Retinal pigment epithelial cell (primary cell): Measurements from ENCODE around the gene VIM.
"Not testable (repeated sequence)": the region's sequence is repeated elsewhere in the genome, so short reads cannot be mapped to it uniquely, and the experiment has no call there.

ENCODE experiments used
- DNase-seq: peaks from one replicate; pipeline ENCODE4 v3.0.0-alpha.2; 2010; ENCODE audit warnings: low read depth
- H3K4me3 ChIP-seq: 2 replicates; pipeline ENCODE4 v1.5.1; 2011; ENCODE audit warnings: mild to moderate bottlenecking, low read length, control low read depth, moderate library complexity
- CTCF ChIP-seq: conservative IDR thresholded peaks from 2 replicates; pipeline ENCODE4 v1.5.1; 2011; ENCODE audit warnings: low read depth, low read length, control low read depth, inconsistent platforms

Gene VIM

GRCh38 chr10:17244700-17245365 lies 16.8 kb downstream of the VIM start:
- no peak overlapping the region for H3K4me3 ChIP-seq
- no peak for TF ChIP-seq CTCF
- no peak for DNase-seq

DNA sequence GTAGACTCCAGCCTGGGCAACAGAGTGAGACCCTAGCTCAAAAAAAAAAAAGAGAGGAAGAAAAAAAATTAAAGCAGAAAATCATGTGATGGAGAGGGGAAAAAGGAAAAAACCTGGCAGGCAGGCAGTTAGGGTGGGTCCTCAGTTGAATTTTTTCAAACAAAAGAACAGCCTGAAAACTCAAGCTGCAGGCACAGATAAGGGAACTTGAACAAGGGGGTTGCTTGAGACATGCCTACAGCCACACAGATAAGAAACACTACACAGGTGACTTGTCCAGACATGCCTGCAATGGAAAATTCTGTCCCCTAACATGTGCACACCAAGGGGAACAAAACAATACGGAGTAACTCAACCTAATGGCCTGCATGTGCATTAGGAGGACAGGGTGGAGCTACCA lies 19.2 kb downstream of the VIM start:
- DNase-seq, result no peak
- no peak overlapping the region for H3K4me3 ChIP-seq
- TF ChIP-seq CTCF, result no peak

GRCh38 chr10:17248964-17249363 lies 20.9 kb downstream of the VIM start:
- no peak for DNase-seq
- TF ChIP-seq CTCF, result no peak
- no peak overlapping the region for H3K4me3 ChIP-seq

- peak; percentile 66 for TF ChIP-seq CTCF
- no peak for DNase-seq
- no peak overlapping the region for H3K4me3 ChIP-seq
Measured at GRCh38 chr10:17249820-17250219, 21.8 kb downstream of the VIM start.

DNA sequence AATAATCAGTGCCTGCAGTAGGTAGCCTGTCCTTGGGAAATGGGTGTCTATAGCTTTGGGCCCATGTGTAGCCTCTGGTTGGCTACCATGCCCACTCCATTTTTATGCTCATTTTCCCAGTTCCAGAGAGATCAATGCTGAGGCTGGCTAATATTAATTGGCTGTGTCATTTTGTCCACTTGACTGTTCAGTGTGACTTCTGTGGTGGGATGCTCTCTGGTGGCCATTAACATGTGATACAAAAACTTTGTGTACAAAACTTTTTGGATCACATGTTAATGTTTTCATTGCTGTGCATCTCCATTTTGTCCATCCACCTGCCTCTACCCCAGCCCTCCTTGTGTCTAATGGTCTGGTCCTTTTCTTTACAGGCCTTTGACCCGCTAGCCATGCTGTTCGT lies 22.7 kb downstream of the VIM start:
- no peak for TF ChIP-seq CTCF
- no peak overlapping the region for H3K4me3 ChIP-seq
- no peak for DNase-seq

DNA sequence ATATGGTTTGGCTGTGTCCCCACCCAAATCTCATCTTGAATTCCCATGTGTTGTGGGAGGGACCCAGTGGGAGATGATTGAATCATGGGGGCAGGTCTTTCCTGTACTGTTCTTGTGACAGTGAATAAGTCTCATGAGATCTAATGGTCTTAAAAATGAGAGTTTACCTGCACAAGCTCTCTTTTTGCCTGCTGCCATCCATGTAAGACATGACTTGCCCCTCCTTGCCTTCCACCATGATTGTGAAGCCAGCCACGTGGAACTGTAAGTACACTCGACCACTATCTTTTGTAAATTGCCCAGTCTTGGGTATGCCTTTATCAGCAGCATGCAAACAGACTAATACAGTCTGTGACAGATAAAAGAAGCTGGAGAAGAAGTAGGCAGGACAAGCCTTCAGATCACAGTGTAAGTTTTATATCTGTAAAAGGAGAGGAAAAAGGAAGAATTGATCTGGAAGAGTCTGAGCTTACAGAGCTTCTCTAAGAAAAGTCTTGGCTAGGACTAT lies 26.6 kb downstream of the VIM start:
- not testable (repeated sequence) for DNase-seq, H3K4me3 ChIP-seq

- DNase-seq, result no peak
- TF ChIP-seq CTCF, result no peak
- no peak overlapping the region for H3K4me3 ChIP-seq
Measured at GRCh38 chr10:17255512-17255911, 27.5 kb downstream of the VIM start.

GRCh38 chr10:17256051-17256450 lies 28.0 kb downstream of the VIM start:
- DNase-seq, result no peak
- TF ChIP-seq CTCF, result no peak
- no peak overlapping the region for H3K4me3 ChIP-seq
